HT-29 (cell line): Measurements from ENCODE around the gene SLC26A2. TPM values are rescaled to one million over a fixed set of nuclear protein-coding genes. Genes with fewer than 3 reads are reported as not detected.
A peak's percentile ranks its signal among the peaks of the same experiment; 100 is the strongest.

ENCODE experiments used
- DNase-seq: peaks from one replicate; pipeline ENCODE4 v3.0.0-alpha.2; 2015; ENCODE audit warnings: low spot score
- total RNA-seq: library from RNA; depleted of rRNA; stranded (reverse); fragments of >200 nt; shearing (Covaris generic); gene quantifications from 2 replicates; pipeline ENCODE4 v1.2.3, GENCODE V29; 2014; rRNA removed

The SLC26A2 gene
- 0.91 and 0.94 TPM in 2 replicates for total RNA-seq

DNA sequence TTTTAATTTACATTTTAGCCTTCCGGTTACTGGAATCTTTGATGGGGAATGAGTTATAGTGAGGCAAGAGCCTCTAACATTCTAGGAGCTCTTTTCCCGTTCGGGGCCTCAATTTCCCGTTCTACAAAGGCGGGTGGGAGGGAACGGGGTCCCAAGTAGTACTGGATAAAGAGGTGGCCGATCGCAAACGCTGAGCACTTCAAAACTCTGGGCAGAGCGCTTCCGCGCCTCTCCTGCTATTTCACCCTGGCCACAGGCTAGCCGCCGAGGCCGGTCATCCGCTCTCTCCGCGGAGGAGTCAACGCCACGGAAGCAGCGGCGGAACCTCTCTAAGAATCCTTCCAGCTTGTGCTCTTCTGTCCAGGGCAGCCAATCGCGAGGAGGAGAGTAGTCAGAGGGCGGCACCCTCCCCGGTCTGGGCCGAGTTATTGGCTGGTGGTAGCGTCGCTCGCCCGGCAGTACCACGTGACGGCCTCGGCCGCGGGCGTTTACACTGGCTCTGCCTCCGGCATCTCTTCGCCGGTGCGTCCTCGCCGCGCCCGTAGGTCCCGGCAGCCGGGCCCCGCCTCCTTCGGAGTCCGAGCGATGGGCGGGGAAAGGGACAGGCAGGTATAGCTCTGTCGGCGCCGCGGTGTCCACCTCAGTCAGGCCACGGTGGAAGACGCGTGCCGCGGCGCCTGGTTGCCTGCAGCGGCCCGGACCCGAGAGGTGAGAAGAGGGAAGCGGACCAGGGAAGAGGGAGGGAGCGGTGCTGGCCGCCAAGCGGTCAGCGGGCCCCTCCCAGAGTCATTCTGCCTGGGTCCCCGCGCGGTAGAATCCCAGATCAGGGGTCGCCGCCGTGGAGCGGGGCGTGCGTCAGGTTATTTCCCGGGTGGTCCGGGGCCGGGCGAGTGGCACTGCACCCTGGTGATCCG is at the start of gene SLC26A2:
Gene SLC26A2, plus strand, starts transcription at position 487 of the 914 bp plus-strand sequence. CDS start 16,895 bp downstream, outside the sequence.
- peak; percentile 97 for DNase-seq

GRCh38 chr5:149911031-149911430 is 49.5 kb upstream of the SLC26A2 start:
- DNase-seq, result no peak

- no peak for DNase-seq
Observed at GRCh38 chr5:149912226-149912871, 48.2 kb upstream of the SLC26A2 start.

GRCh38 chr5:149913436-149914419 is 46.8 kb upstream of the SLC26A2 start:
- DNase-seq, result no peak

DNA sequence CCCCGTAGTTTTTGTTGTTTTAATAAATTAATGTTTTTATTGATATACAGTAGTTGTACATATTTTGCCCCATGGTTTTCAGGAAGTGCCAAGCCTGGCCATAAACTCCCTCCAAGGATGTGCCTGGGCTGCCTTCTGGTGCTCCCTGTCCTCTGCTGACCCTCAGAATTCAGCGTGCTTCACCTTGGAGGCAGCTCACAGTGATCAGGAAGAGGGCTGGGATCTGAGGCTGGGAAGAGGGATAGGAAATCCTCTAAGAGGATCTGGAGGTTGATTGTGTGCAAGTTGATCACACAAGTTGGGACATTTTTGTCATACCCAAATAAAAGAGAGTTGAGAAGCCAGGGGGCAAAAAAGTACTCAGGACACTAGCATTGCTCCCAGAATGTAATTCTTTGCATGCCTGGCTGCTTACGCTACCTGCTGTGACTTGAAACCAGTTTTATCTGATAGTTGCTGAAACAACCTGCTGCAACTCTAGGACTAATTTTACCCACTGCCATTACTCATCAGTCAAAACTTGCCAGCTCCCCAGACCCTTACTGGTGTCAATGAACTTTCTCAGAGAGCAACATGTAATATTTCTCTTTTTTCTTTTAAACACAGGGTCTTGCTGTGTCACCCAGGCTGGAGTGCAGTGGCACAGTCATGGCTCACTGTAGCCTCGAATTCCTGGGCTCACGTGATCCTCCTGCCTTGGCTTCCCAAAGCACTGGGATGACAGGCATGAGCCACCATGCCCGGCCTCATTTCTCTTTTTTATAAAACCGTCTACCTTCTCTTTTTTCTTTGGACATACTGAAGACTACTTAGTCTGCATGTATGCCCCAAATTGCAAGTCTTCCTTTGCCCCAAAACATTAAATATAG is 44.9 kb upstream of the SLC26A2 start:
- DNase-seq, result no peak

GRCh38 chr5:149916334-149917072 is 44.1 kb upstream of the SLC26A2 start:
- no peak for DNase-seq

GRCh38 chr5:149917073-149917676 is 43.4 kb upstream of the SLC26A2 start:
- DNase-seq, result no peak

DNA sequence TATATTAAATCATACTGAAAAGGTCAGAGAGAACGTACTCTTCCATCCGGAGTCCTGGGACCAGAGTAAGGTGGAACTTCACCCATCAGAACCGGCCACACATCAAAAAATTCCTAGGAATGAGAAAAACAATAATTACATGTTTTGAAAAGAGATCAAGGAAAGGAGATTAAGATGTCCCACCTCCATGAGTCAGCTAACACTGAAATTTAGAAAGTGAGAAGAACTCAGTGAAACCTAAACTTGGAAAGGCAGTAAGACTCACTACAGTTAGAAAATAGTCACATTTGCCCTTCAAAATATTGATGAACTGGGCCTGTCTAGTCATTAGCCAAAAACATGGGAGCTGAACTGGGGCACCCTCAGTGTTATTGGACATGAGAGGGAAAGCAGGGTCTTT is 39.0 kb upstream of the SLC26A2 start:
- no peak for DNase-seq

DNA sequence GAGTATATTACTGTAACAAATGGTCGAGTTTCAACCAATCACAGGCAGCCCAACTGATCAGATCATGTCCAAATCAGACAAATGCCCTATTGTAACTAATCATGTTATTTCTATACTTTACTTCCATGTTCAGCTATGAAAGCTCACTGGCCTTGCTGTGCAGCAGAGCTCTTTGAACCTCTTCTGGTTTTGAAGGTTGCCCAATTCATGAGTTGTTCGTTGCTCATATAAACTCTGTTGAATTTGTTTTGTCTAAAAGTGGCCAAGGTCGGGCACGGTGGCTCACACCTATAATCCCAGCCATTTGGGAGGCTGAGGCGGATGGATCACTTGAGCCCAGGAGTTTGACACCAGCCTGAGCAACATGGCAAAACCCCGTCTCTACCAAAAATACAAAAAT is 37.6 kb upstream of the SLC26A2 start:
- DNase-seq, result no peak

DNA sequence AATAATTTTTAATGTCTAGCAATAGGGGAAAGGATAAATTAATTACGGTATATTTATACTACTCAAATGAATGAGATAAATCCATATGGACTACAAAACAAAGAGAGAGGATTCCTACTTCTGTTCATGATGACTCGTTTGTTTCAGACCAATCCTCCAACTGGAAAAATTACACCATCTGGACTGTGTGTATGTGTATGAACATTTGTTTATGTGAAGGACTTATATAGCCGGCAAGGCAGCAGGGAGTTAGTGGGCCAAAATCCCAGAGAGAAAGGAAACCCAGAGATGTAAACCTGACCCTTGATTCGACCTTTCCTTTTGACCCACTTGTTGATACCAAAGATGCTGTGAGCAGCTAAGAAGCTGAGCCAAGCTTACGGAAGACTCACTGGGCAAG is 36.1 kb upstream of the SLC26A2 start:
- DNase-seq, result no peak

- no peak for DNase-seq
Observed at GRCh38 chr5:149930043-149930748, 30.4 kb upstream of the SLC26A2 start.

DNA sequence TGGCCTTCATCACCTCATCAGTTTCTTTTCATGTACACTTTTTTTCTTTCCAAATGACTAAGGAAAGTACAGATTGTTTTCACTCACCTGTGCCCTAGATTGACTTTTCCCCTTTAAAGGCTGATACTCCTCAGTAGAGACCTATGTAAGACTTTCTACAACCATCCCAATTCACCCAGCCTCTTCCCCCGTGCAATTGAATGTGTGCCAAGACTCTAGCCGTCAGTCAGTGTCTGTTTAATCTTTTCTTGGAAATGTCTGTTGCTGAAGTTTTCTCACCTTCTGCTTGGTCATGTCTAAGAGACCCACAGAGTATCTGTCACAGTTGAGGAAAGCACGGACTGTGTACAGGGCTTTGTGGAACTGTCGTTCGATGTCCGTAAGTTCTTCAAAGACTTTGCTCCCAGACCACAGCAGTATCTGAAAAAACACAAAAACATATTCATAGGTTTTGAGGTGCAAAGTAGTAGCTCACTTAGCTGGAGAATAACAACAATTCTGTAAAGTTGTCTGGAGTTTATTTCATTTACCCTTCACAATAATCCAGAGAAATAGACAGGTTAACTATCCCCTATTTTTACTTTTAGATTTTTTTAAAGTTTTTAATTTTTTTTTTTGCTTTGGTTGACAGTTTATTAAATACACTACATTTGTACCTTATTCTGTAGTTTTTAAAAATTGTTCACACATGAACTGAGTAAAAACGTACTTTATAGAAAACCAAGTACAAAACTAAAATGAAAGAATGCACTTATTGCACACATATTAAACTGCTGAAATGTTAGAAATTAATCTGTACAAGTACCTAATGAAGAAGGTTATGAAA is 29.6 kb upstream of the SLC26A2 start:
- no peak for DNase-seq

- no peak for DNase-seq
Observed at GRCh38 chr5:149931992-149932436, 28.5 kb upstream of the SLC26A2 start.

- DNase-seq, result no peak
Observed at GRCh38 chr5:149932445-149933350, 27.9 kb upstream of the SLC26A2 start.

- DNase-seq, result no peak
Observed at GRCh38 chr5:149935431-149935901, 25.1 kb upstream of the SLC26A2 start.

- no peak for DNase-seq
Observed at GRCh38 chr5:149936044-149936699, 24.4 kb upstream of the SLC26A2 start.
